ENCODE measurements around the gene ANAPC7. TPM values are rescaled to one million over a fixed set of nuclear protein-coding genes. Genes with fewer than 3 reads are reported as not detected.

Gene ANAPC7
- total and polyA plus RNA-seq, 2 of the 13 experiments (the other 11 are each of a cell fraction or from before 2014, with no cell fraction given), result 40.0 to 69.1 TPM

DNA sequence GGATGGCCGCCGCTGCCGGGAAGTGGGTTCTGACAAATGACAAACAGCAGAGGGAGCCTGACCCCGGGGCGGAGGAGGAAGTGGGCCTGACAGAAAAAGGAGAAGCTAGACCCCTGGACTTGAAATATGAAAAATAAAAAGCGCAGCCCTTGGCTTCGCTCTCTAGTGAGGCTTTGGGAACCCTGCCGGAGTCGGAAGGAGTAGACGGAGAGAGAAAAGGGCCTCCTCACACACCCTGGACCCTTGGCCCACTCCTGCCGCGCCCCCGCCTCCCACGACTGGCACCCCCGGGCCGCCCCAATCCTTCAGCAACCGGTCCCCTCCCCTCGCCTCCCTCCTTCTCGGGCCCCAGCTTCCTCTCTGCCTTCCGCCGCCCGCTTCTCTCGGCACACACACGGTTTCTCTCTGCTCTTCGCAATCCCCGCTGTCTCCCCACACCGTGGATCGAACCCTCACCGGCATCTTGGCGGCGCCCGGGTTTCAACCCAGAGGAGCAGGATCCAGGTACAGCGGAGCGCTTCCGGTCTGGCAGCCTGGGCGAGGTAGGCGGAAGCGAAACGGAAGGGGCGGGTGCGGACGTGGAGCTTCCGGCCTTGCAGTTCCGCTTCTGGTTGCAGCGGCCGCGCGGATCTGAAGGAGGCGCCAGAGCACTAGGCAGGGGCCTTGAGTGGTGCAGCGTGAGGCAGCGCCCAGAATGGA, 46.4 kb upstream of the ANAPC7 start, which contains the start of gene ARPC3 (continued):
- TF ChIP-seq ZNF746 (CRISPR knock-in tag; IDR thresholded peaks at IDR 0.05) (no peak), ZFP90 (CRISPR knock-in tag; IDR thresholded peaks at IDR 0.05; ENCODE audit: borderline replicate concordance) (peak; percentile 70; the same call in 1 of the 2 replicates), SNAPC2 (CRISPR knock-in tag; IDR thresholded peaks at IDR 0.05) (peak; percentile 34; the same call in 1 of the 2 replicates), SKI (IDR thresholded peaks at IDR 0.05; ENCODE audit: partially characterized antibody) (peak; percentile 14), ZNF7 (CRISPR knock-in tag; IDR thresholded peaks at IDR 0.05) (no peak), MEF2D (CRISPR knock-in tag; IDR thresholded peaks at IDR 0.05) (peak; percentile 74; the same call in 1 of the 2 replicates), ZNF781 (CRISPR knock-in tag; IDR thresholded peaks at IDR 0.05; ENCODE audit: borderline replicate concordance, not compliant biosample characterization) (no peak), SMAD9 (CRISPR knock-in tag; IDR thresholded peaks at IDR 0.05) (no peak), AGO2 (optimal IDR thresholded peaks at IDR 0.05; ENCODE audit: low read depth, low read length) (peak; percentile 94), DPF2 (CRISPR knock-in tag; IDR thresholded peaks at IDR 0.05; ENCODE audit: borderline replicate concordance, low read depth) (no peak), HNRNPH1 (optimal IDR thresholded peaks at IDR 0.05; ENCODE audit: low read depth, low read length) (no peak), SAP130 (CRISPR knock-in tag; IDR thresholded peaks at IDR 0.05; ENCODE audit: low read depth) (peak; percentile 93), SP4 (CRISPR knock-in tag; IDR thresholded peaks at IDR 0.05) (peak; percentile 77), DNMT3B (CRISPR knock-in tag; conservative IDR thresholded peaks at IDR 0.05) (peak; percentile 68; the same call in 1 of the 2 replicates), SOX5 (CRISPR knock-in tag; IDR thresholded peaks at IDR 0.05; ENCODE audit: borderline replicate concordance) (0 out of 2 replicates have a peak, but pooled peaks have one; percentile 29), ZNF20 (CRISPR knock-in tag; IDR thresholded peaks at IDR 0.05) (peak; percentile 65; the same call in 1 of the 2 replicates), SMARCC2 (IDR thresholded peaks at IDR 0.05) (no peak)
- TF ChIP-seq, protein P1, sequence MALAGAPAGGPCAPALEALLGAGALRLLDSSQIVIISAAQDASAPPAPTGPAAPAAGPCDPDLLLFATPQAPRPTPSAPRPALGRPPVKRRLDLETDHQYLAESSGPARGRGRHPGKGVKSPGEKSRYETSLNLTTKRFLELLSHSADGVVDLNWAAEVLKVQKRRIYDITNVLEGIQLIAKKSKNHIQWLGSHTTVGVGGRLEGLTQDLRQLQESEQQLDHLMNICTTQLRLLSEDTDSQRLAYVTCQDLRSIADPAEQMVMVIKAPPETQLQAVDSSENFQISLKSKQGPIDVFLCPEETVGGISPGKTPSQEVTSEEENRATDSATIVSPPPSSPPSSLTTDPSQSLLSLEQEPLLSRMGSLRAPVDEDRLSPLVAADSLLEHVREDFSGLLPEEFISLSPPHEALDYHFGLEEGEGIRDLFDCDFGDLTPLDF (CRISPR knock-in tag; IDR thresholded peaks at IDR 0.05), result 0 out of 2 replicates have a peak, but pooled peaks have one; percentile 4
- TF ChIP-seq, protein P2, sequence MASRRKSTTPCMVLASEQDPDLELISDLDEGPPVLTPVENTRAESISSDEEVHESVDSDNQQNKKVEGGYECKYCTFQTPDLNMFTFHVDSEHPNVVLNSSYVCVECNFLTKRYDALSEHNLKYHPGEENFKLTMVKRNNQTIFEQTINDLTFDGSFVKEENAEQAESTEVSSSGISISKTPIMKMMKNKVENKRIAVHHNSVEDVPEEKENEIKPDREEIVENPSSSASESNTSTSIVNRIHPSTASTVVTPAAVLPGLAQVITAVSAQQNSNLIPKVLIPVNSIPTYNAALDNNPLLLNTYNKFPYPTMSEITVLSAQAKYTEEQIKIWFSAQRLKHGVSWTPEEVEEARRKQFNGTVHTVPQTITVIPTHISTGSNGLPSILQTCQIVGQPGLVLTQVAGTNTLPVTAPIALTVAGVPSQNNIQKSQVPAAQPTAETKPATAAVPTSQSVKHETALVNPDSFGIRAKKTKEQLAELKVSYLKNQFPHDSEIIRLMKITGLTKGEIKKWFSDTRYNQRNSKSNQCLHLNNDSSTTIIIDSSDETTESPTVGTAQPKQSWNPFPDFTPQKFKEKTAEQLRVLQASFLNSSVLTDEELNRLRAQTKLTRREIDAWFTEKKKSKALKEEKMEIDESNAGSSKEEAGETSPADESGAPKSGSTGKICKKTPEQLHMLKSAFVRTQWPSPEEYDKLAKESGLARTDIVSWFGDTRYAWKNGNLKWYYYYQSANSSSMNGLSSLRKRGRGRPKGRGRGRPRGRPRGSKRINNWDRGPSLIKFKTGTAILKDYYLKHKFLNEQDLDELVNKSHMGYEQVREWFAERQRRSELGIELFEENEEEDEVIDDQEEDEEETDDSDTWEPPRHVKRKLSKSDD (CRISPR knock-in tag; IDR thresholded peaks at IDR 0.05; ENCODE audit: low read depth), result no peak
- TF ChIP-seq, protein P3, sequence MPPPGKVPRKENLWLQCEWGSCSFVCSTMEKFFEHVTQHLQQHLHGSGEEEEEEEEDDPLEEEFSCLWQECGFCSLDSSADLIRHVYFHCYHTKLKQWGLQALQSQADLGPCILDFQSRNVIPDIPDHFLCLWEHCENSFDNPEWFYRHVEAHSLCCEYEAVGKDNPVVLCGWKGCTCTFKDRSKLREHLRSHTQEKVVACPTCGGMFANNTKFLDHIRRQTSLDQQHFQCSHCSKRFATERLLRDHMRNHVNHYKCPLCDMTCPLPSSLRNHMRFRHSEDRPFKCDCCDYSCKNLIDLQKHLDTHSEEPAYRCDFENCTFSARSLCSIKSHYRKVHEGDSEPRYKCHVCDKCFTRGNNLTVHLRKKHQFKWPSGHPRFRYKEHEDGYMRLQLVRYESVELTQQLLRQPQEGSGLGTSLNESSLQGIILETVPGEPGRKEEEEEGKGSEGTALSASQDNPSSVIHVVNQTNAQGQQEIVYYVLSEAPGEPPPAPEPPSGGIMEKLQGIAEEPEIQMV (CRISPR knock-in tag; IDR thresholded peaks at IDR 0.05; ENCODE audit: low read depth), result peak; percentile 65; the same call in 1 of the 2 replicates

Measured in HepG2 (cell line).